Activated CD8-positive, alpha-beta memory T cell treated with anti-CD3 and anti-CD28 coated beads, Interleukin-2, amount 10 ng/mL, durations not matched to agents 7 days and 5 days (primary cell): ENCODE measurements around the gene SPTBN4. TPM values are rescaled to one million over a fixed set of nuclear protein-coding genes. Genes with fewer than 3 reads are reported as not detected.
"Not testable (repeated sequence)": the region's sequence is repeated elsewhere in the genome, so short reads cannot be mapped to it uniquely, and the experiment has no call there.

Experiments used
- ATAC-seq: fragments of 150-1000 bp; cut with Tn5 transposase; one replicate; pipeline ENCODE4 v1.10.0; 2021; ENCODE audit warnings: moderate library complexity
- CTCF ChIA-PET: fragments of 350-600 bp; sonication (Branson Sonifier 250); formaldehyde crosslinking; loops from one replicate; lab custom pipeline; 2021; ENCODE audit warnings: antibody characterized with exemption; lab: Charles Lee
- DNase-seq: peaks from one replicate; pipeline ENCODE4 v3.0.0-alpha.2; 2020
- H3K27ac Mint-ChIP-seq: one replicate; pipeline ENCODE4 v1.8.0; 2021; ENCODE audit warnings: mild to moderate bottlenecking, mixed read lengths
- H3K27me3 Mint-ChIP-seq: one replicate; pipeline ENCODE4 v1.8.0; 2021; ENCODE audit warnings: mixed read lengths
- H3K36me3 Mint-ChIP-seq: one replicate; pipeline ENCODE4 v1.8.0; 2021; ENCODE audit warnings: mild to moderate bottlenecking, mixed read lengths
- H3K4me1 Mint-ChIP-seq: one replicate; pipeline ENCODE4 v1.8.0; 2021; ENCODE audit warnings: mixed read lengths
- H3K4me3 Mint-ChIP-seq: one replicate; pipeline ENCODE4 v1.8.0; 2021; ENCODE audit warnings: mild to moderate bottlenecking, moderate library complexity, mixed read lengths
- H3K9me3 Mint-ChIP-seq: one replicate; pipeline ENCODE4 v1.8.0; 2022; ENCODE audit warnings: low read depth, mixed read lengths
- total RNA-seq, 2 experiments: library from RNA; stranded (reverse); gene quantifications; one replicate each; pipeline ENCODE4 v1.2.3, GENCODE V29; 2021

SPTBN4 gene
- total RNA-seq, 2 experiments from 2014 or later, result 0.30 to 0.44 TPM

DNA sequence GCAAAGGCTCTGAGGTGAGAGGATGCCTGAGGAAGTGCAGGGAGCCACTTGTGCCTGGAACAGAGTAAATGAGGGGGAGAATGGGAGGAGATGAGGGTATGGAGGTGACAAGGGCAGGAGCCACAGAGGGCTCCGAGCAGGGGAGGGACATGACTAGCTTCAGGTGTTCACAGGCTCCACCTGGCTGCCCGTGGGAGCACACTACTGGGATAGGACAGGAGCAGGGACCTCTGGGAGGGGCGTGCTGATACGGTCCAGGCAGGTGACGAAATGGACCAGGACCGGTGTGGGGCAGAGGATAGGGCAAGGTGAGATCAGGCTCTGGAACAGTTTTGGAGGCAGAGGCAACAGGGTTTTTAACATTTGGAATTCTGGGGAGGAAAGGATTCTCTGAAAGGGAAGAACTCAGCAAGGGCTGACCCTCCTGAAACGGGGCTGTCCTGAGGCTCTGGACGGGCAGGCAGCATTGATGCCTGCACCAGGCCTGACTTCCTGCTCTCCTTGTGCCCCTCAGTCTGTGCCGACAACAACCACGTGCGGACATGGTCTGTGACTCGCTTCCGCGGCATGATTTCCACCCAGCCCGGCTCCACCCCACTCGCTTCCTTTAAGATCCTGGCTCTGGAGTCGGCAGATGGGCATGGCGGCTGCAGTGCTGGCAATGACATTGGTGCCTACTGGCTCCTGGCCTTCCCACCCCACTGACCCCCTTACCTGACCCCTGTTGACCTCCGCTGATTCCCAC is 121.5 kb downstream of the SPTBN4 start:
- ATAC-seq (no peak), DNase-seq (no peak)
- CTCF ChIA-PET, result interaction anchor here (1.4 to 1.6 kb wide), 2 partner anchors 15 to 39 kb away, joined by 3 read pairs; no protein-coding TSS in a partner anchor
- Mint-ChIP-seq H3K9me3 (no peaks in the 10 kb centered on the region), H3K4me1 (peaks cover 11% of the 10 kb centered on the region), H3K27me3 (no peaks in the 10 kb centered on the region), H3K4me3 (no peak overlapping the region), H3K36me3 (peaks cover 30% of the 10 kb centered on the region), H3K27ac (no peak overlapping the region)

- CTCF ChIA-PET, result interaction anchor here (1.1 kb wide), 1 partner anchor 46 kb away, joined by 3 read pairs; no protein-coding TSS in a partner anchor
- DNase-seq, result no peak
- Mint-ChIP-seq H3K27ac (no peak overlapping the region), H3K27me3 (no peaks in the 10 kb centered on the region), H3K4me1 (peaks cover 12% of the 10 kb centered on the region), H3K36me3 (peaks cover 26% of the 10 kb centered on the region), H3K4me3 (no peak overlapping the region), H3K9me3 (no peaks in the 10 kb centered on the region)
- no peak for ATAC-seq
Observed at GRCh38 chr19:40588926-40589569, 122.2 kb downstream of the SPTBN4 start.

GRCh38 chr19:40589591-40590429 is 123.0 kb downstream of the SPTBN4 start:
- Mint-ChIP-seq H3K4me1 (peaks cover 20% of the 10 kb centered on the region), H3K4me3 (no peak overlapping the region), H3K36me3 (peaks cover 20% of the 10 kb centered on the region), H3K27ac (no peak overlapping the region), H3K27me3 (no peaks in the 10 kb centered on the region), H3K9me3 (no peaks in the 10 kb centered on the region)
- DNase-seq (no peak), ATAC-seq (no peak)
- CTCF ChIA-PET, result interaction anchor here (1.1 kb wide), 1 partner anchor 45 kb away, joined by 3 read pairs; no protein-coding TSS in a partner anchor

- Mint-ChIP-seq H3K27me3 (no peaks in the 10 kb centered on the region), H3K4me3 (no peak overlapping the region), H3K27ac (no peak overlapping the region), H3K9me3 (no peaks in the 10 kb centered on the region), H3K36me3 (peaks cover 19% of the 10 kb centered on the region), H3K4me1 (peaks cover 24% of the 10 kb centered on the region)
- ATAC-seq (no peak), DNase-seq (no peak)
- CTCF ChIA-PET, result interaction anchor here (1.1 to 2.0 kb wide), 3 partner anchors 8 to 44 kb away, joined by 3 to 6 read pairs (median 3); no protein-coding TSS in a partner anchor
Observed at GRCh38 chr19:40590464-40591265, 123.9 kb downstream of the SPTBN4 start.

GRCh38 chr19:40591724-40592123 is 124.9 kb downstream of the SPTBN4 start:
- Mint-ChIP-seq H3K27ac (peak overlapping the region; percentile 50), H3K4me1 (peaks cover 16% of the 10 kb centered on the region), H3K36me3 (peaks cover 10% of the 10 kb centered on the region)
- CTCF ChIA-PET, result interaction anchor here (0.9 to 2.0 kb wide), 2 partner anchors 8 to 167 kb away, joined by 3 to 6 read pairs; no protein-coding TSS in a partner anchor
- not testable (repeated sequence) for DNase-seq, ATAC-seq, H3K9me3 Mint-ChIP-seq, H3K27me3 Mint-ChIP-seq, H3K4me3 Mint-ChIP-seq

GRCh38 chr19:40592170-40592569 is 125.4 kb downstream of the SPTBN4 start:
- H3K36me3 Mint-ChIP-seq, result peaks cover 6% of the 10 kb centered on the region

GRCh38 chr19:40594255-40594654 is 127.5 kb downstream of the SPTBN4 start:
- H3K27ac Mint-ChIP-seq, result no peak overlapping the region
- H3K27me3 Mint-ChIP-seq, result peaks cover 28% of the 10 kb centered on the region
- CTCF ChIA-PET, result interaction anchor here (1.1 to 4.6 kb wide), 7 partner anchors 10 to 289 kb away, joined by 3 to 22 read pairs (median 9); no protein-coding TSS in a partner anchor
- H3K9me3 Mint-ChIP-seq, result no peaks in the 10 kb centered on the region
- no peak overlapping the region for H3K4me3 Mint-ChIP-seq
- H3K4me1 Mint-ChIP-seq, result peaks cover 29% of the 10 kb centered on the region
- ATAC-seq (no peak), DNase-seq (no peak)
- peaks cover 2% of the 10 kb centered on the region for H3K36me3 Mint-ChIP-seq

More at GRCh38 chr19:40592170-40592569, 125.4 kb downstream of the SPTBN4 start:
- no peak overlapping the region for H3K4me3 Mint-ChIP-seq
- CTCF ChIA-PET, result interaction anchor here (0.9 to 3.7 kb wide), 3 partner anchors 8 to 168 kb away, joined by 3 to 17 read pairs (median 6); no protein-coding TSS in a partner anchor
- H3K27ac Mint-ChIP-seq, result no peak overlapping the region
- DNase-seq, result no peak
- no peaks in the 10 kb centered on the region for H3K9me3 Mint-ChIP-seq
- H3K27me3 Mint-ChIP-seq, result peaks cover 11% of the 10 kb centered on the region
- peaks cover 14% of the 10 kb centered on the region for H3K4me1 Mint-ChIP-seq
- peak; percentile 73 for ATAC-seq

- Mint-ChIP-seq H3K27ac (no peak overlapping the region), H3K36me3 (peaks cover 2% of the 10 kb centered on the region), H3K4me1 (peaks cover 33% of the 10 kb centered on the region), H3K27me3 (peaks cover 32% of the 10 kb centered on the region), H3K4me3 (no peak overlapping the region), H3K9me3 (no peaks in the 10 kb centered on the region)
- CTCF ChIA-PET, result interaction anchor here (1.1 to 4.6 kb wide), 8 partner anchors 10 to 289 kb away, joined by 3 to 22 read pairs (median 8); no protein-coding TSS in a partner anchor
- ATAC-seq (peak; percentile 6), DNase-seq (no peak)
Observed at GRCh38 chr19:40594657-40595091, 127.9 kb downstream of the SPTBN4 start.

DNA sequence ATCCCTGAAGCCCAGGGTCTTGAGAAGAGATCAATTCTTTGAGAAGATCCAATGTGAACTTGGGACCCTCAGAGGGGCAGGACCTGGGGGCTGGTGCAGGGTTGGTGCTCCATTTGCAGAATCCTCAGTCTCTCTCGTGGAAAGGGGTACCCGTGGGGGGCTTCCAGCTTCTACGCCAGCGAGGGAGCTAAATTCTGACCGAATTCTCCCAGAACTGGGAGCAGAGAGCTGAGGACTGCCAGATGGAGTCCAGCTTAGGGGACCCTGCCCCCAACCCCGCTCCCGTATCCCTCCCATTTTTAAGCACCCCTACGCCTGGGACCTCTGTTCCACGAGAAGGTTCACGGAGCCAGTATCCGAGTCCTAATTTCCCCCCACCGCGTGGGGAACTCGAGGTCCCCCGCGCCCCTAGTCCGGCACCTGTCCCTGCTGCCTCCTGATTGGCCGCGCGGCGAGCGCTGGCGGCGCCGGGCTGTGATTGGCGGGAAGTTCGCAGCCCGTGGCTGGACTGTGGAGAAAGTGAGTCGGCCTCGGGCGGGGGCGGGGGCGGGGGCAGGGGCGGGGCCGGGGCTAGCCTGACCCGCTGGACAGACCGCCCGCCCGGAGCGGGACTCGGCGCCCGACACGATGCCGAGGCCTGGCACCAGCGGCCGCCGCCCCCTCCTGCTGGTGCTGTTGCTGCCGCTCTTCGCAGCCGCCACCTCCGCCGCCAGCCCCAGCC is 130.0 kb downstream of the SPTBN4 start:
- no peak overlapping the region for H3K4me3 Mint-ChIP-seq
- peaks cover 44% of the 10 kb centered on the region for H3K27me3 Mint-ChIP-seq
- DNase-seq (no peak), ATAC-seq (no peak)
- H3K36me3 Mint-ChIP-seq, result peaks cover 2% of the 10 kb centered on the region
- H3K27ac Mint-ChIP-seq, result no peak overlapping the region
- CTCF ChIA-PET, result interaction anchor here (0.9 to 9.3 kb wide), 7 partner anchors 8 to 291 kb away, joined by 3 to 65 read pairs (median 13); no protein-coding TSS in a partner anchor
- no peaks in the 10 kb centered on the region for H3K9me3 Mint-ChIP-seq
- peaks cover 44% of the 10 kb centered on the region for H3K4me1 Mint-ChIP-seq

- H3K27ac Mint-ChIP-seq, result no peak overlapping the region
- peaks cover 48% of the 10 kb centered on the region for H3K4me1 Mint-ChIP-seq
- H3K9me3 Mint-ChIP-seq, result no peaks in the 10 kb centered on the region
- ATAC-seq (no peak), DNase-seq (no peak)
- H3K36me3 Mint-ChIP-seq, result no peaks in the 10 kb centered on the region
- CTCF ChIA-PET, result interaction anchor here (1.6 to 9.3 kb wide), 6 partner anchors 17 to 292 kb away, joined by 4 to 65 read pairs (median 22); no protein-coding TSS in a partner anchor
- no peak overlapping the region for H3K4me3 Mint-ChIP-seq
- H3K27me3 Mint-ChIP-seq, result peaks cover 47% of the 10 kb centered on the region
Observed at GRCh38 chr19:40597329-40597838, 130.6 kb downstream of the SPTBN4 start.
